ENCODE measurements around the gene HSD17B14. TPM values are rescaled to one million over a fixed set of nuclear protein-coding genes. Genes with fewer than 3 reads are reported as not detected.

HSD17B14 gene
- total and polyA plus RNA-seq, 9 of the 15 experiments (the other 6 are each of a cell fraction or from before 2014, with no cell fraction given), result 0.16 TPM; not detected in 8

- TF ChIP-seq, protein P1, sequence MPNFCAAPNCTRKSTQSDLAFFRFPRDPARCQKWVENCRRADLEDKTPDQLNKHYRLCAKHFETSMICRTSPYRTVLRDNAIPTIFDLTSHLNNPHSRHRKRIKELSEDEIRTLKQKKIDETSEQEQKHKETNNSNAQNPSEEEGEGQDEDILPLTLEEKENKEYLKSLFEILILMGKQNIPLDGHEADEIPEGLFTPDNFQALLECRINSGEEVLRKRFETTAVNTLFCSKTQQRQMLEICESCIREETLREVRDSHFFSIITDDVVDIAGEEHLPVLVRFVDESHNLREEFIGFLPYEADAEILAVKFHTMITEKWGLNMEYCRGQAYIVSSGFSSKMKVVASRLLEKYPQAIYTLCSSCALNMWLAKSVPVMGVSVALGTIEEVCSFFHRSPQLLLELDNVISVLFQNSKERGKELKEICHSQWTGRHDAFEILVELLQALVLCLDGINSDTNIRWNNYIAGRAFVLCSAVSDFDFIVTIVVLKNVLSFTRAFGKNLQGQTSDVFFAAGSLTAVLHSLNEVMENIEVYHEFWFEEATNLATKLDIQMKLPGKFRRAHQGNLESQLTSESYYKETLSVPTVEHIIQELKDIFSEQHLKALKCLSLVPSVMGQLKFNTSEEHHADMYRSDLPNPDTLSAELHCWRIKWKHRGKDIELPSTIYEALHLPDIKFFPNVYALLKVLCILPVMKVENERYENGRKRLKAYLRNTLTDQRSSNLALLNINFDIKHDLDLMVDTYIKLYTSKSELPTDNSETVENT (CRISPR knock-in tag; IDR thresholded peaks at IDR 0.05), result peak; percentile 27; the same call in 1 of the 2 replicates
- peak in 1 of 2 experiments; percentile 68; a peak in 3 of 4 replicates for TF ChIP-seq RCOR1 (IDR thresholded peaks at IDR 0.05; ENCODE audit: borderline replicate concordance in 1 of 2, low read depth in 2 of 2, low read length in 2 of 2)
- peak; percentile 58 for TF ChIP-seq EP400 (IDR thresholded peaks at IDR 0.05)
- TF ChIP-seq KLF16 (IDR thresholded peaks at IDR 0.05), result peak; percentile 81
- peak in 1 of 2 experiments; percentile 20; a peak in 1 of 4 replicates for TF ChIP-seq ZNF639 (CRISPR knock-in tag; conservative IDR thresholded peaks at IDR 0.05 in 1 of 2, IDR thresholded peaks at IDR 0.05 in 1 of 2)
- peak; percentile 49; the same call in 1 of the 2 replicates for TF ChIP-seq PHB (CRISPR knock-in tag; IDR thresholded peaks at IDR 0.05)
- TF ChIP-seq, protein P2, sequence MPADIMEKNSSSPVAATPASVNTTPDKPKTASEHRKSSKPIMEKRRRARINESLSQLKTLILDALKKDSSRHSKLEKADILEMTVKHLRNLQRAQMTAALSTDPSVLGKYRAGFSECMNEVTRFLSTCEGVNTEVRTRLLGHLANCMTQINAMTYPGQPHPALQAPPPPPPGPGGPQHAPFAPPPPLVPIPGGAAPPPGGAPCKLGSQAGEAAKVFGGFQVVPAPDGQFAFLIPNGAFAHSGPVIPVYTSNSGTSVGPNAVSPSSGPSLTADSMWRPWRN (IDR thresholded peaks at IDR 0.05; ENCODE audit: low read depth), result peak; percentile 78
- TF ChIP-seq GTF2E2 (tag; IDR thresholded peaks at IDR 0.05), result peak; percentile 90
- TF ChIP-seq, protein P3, sequence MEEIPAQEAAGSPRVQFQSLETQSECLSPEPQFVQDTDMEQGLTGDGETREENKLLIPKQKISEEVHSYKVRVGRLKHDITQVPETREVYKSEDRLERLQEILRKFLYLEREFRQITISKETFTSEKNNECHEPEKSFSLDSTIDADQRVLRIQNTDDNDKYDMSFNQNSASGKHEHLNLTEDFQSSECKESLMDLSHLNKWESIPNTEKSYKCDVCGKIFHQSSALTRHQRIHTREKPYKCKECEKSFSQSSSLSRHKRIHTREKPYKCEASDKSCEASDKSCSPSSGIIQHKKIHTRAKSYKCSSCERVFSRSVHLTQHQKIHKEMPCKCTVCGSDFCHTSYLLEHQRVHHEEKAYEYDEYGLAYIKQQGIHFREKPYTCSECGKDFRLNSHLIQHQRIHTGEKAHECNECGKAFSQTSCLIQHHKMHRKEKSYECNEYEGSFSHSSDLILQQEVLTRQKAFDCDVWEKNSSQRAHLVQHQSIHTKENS (CRISPR knock-in tag; IDR thresholded peaks at IDR 0.05), result 0 out of 2 replicates have a peak, but pooled peaks have one; percentile 51
- TF ChIP-seq, protein P4, sequence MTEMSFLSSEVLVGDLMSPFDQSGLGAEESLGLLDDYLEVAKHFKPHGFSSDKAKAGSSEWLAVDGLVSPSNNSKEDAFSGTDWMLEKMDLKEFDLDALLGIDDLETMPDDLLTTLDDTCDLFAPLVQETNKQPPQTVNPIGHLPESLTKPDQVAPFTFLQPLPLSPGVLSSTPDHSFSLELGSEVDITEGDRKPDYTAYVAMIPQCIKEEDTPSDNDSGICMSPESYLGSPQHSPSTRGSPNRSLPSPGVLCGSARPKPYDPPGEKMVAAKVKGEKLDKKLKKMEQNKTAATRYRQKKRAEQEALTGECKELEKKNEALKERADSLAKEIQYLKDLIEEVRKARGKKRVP (CRISPR knock-in tag; IDR thresholded peaks at IDR 0.05), result peak; percentile 60
These were observed 40.0 kb upstream of the HSD17B14 start (continued) for GRCh38 chr19:48876043-48876981.

All from K562 (cell line).